ENCODE results near the gene KCNE5. TPM values are rescaled to one million over a fixed set of nuclear protein-coding genes. Genes with fewer than 3 reads are reported as not detected.

Gene KCNE5
- total RNA-seq, 1 experiment from 2014 or later: 3.7 TPM

DNA sequence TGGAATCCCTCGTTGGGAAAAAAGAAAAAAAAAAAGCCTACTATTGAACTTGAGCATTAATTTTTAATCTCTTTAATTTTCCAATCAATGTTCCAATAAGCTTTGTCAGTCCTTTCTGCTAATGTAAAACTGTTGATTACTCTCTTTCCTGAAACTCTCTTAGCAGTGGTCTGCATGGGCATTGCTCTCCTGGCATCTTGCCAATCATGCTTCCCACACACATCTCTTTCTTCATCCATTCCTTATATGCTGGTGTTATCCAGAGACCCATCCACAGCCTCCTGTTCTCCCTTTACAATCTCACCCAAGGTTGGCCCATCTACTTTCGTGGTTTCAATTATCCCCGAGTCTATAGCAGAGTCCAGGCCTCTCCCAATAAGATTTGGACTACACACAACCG is 31.8 kb upstream of the KCNE5 start:
- no peaks in the 10 kb centered on the region for H3K79me1 ChIP-seq (ENCODE audit: insufficient read depth, low read depth, low read length, poor library complexity, severe bottlenecking)
- H2BK12ac ChIP-seq (ENCODE audit: insufficient read length, low read depth, low read length): no peak overlapping the region
- no peak overlapping the region for H3K18ac ChIP-seq (ENCODE audit: insufficient read length, low read depth, low read length)
- H3K9me3 Mint-ChIP-seq: no peaks in the 10 kb centered on the region
- DNase-seq: no peak
- no peak overlapping the region for H3K9ac ChIP-seq (ENCODE audit: extremely low read depth, insufficient read length, low read length)
- WGBS (ENCODE audit: extremely low coverage, insufficient read length, low lambda C conversion rate): no CpG with 5 or more reads among the region's 4 CpGs
- H2BK15ac ChIP-seq (ENCODE audit: low read depth, low read length): no peak overlapping the region
- no peak for TF ChIP-seq CTCF (conservative IDR thresholded peaks at IDR 0.05)
- no peak overlapping the region for H4K5ac ChIP-seq (ENCODE audit: insufficient read length, low read depth, low read length)
- H3K27me3 ChIP-seq (ENCODE audit: insufficient read depth, low read length): no peaks in the 10 kb centered on the region
- peaks cover 14 to 35% (median 30%) of the 10 kb centered on the region in 3 experiments for H3K36me3 Mint-ChIP-seq (ENCODE audit: insufficient read depth in 1 of 3, low read depth in 3 of 3)
- H3K4ac ChIP-seq (ENCODE audit: low read depth, low read length): no peak overlapping the region
- no peaks in the 10 kb centered on the region for H4K20me1 ChIP-seq (ENCODE audit: control insufficient read depth, insufficient read depth, insufficient read length)
- H3K27ac Mint-ChIP-seq: no peak overlapping the region
- H2BK20ac ChIP-seq (ENCODE audit: low read depth, low read length, poor library complexity, severe bottlenecking): no peak overlapping the region
- H3T11ph ChIP-seq (ENCODE audit: low read length): no peak overlapping the region
- no peak overlapping the region for H3K23ac ChIP-seq (ENCODE audit: insufficient read length, low read depth, low read length)
- H3K27ac ChIP-seq (ENCODE audit: insufficient read length, low read depth, low read length): no peak overlapping the region
- H2BK5ac ChIP-seq (ENCODE audit: insufficient read length, low read length): no peak overlapping the region
- no peak overlapping the region for H3K4me2 ChIP-seq (ENCODE audit: insufficient read depth, insufficient read length, low read length)
- H2BK120ac ChIP-seq (ENCODE audit: low read depth, low read length, poor library complexity, severe bottlenecking): no peak overlapping the region
- H3K56ac ChIP-seq (ENCODE audit: insufficient read length, low read depth, low read length): no peak overlapping the region
- H3K27me3 Mint-ChIP-seq (ENCODE audit: low read depth): no peaks in the 10 kb centered on the region
- H3K4me1 Mint-ChIP-seq: peaks cover 0 to 8% of the 10 kb centered on the region in 2 experiments; a peak in 2 of 4 replicates
- H3K4me3 Mint-ChIP-seq: no peak overlapping the region
- H2AFZ ChIP-seq (ENCODE audit: low read length): no peak overlapping the region
- H3K79me2 ChIP-seq (ENCODE audit: insufficient read depth, low read length): no peaks in the 10 kb centered on the region
- no peaks in the 10 kb centered on the region for H3K9me3 ChIP-seq (ENCODE audit: control insufficient read depth, low read depth, low read length)
- H4K8ac ChIP-seq (replicated peaks; ENCODE audit: insufficient read length, low read depth, low read length): no peak overlapping the region
- H3K4me1 ChIP-seq (ENCODE audit: insufficient read depth, low read length): no peaks in the 10 kb centered on the region
- H3K23me2 ChIP-seq (ENCODE audit: insufficient read length, low read depth, low read length, poor library complexity, severe bottlenecking): no peaks in the 10 kb centered on the region
- no peak overlapping the region for H4K91ac ChIP-seq (ENCODE audit: insufficient read length, low read depth, low read length)
- no peak overlapping the region for H3K14ac ChIP-seq (ENCODE audit: insufficient read depth, low read length)
- H2AK5ac ChIP-seq (ENCODE audit: insufficient read length, low read length): no peak overlapping the region

All from H9 (cell line).